ENCODE data around the gene KRT33A.

The KRT33A gene

GRCh38 chr17:41326173-41327145 lies 24.2 kb downstream of the KRT33A start:
- no peak for TF ChIP-seq CTCF (IDR thresholded peaks at IDR 0.05; ENCODE audit: control extremely low read depth, extremely low read depth, low read depth, missing control alignments)
- DNase-seq (ENCODE audit: extremely low spot score): no peak
- ChIA-PET CTCF (no interaction called here), POLR2A (no interaction called here)

- ChIA-PET CTCF (no interaction called here), POLR2A (no interaction called here)
- DNase-seq (ENCODE audit: extremely low spot score): no peak
- no peak for TF ChIP-seq CTCF (IDR thresholded peaks at IDR 0.05; ENCODE audit: control extremely low read depth, extremely low read depth, low read depth, missing control alignments)
Observed at GRCh38 chr17:41325611-41326010, 25.0 kb downstream of the KRT33A start.

- DNase-seq (ENCODE audit: extremely low spot score): no peak
- CTCF ChIA-PET: no interaction called here
- no peak for TF ChIP-seq CTCF (IDR thresholded peaks at IDR 0.05; ENCODE audit: control extremely low read depth, extremely low read depth, low read depth, missing control alignments)
- POLR2A ChIA-PET: no interaction called here
Observed at GRCh38 chr17:41325126-41325525, 25.5 kb downstream of the KRT33A start.

DNA sequence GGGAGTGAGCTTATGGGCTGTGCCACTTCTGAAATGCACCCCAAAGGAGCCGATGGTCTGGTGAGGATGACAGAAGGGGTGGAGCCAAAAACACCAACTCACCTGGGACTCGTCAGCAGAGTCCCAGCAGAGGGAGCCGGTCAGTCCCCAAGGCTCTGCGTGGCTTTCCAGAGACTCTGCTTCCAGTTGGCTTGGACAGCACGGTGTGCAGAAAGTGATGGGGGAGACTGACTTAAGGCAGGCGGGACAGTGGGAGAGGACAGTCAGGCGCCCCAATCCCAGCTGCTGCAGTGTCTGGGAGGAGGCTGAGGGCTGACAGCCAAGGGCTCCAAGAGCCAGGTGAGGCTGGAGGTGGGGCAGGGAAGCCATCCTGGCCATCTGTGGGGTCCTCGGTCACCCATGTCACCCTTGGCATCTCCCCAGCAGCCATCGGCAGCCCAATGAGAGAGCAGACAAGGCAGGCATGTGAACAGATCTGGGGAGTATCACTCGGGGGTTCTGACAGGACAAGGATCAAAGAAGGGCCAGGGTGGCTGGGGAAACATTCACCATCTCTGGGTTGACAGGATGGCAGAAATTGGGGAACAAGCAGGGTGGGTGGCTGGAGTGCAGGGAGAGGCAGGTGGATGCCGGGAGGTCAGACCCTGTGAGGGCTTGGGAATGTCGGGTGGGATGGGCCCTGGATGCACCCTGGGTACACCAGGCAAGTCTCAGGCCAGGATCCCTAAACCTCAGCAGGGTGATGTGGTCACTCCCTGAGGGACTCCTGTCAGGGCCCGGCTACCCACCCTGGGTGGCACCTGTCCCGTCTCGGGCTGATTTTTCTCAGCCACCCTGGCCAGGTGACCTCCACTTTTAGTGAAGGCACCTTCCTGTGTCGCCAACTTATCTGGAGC lies 26.2 kb downstream of the KRT33A start:
- CTCF ChIA-PET: no interaction called here
- POLR2A ChIA-PET: no interaction called here
- TF ChIP-seq CTCF (IDR thresholded peaks at IDR 0.05; ENCODE audit: control extremely low read depth, extremely low read depth, low read depth, missing control alignments): no peak
- DNase-seq (ENCODE audit: extremely low spot score): no peak

- no peak for TF ChIP-seq CTCF (IDR thresholded peaks at IDR 0.05; ENCODE audit: control extremely low read depth, extremely low read depth, low read depth, missing control alignments)
- ChIA-PET CTCF (interaction anchor here (0.8 to 2.5 kb wide), 12 partner anchors 9 to 708 kb away, joined by 3 to 11 read pairs (median 3); partner anchors contain the start of genes KRTAP16-1 and KRTAP29-1), POLR2A (no interaction called here)
- DNase-seq (ENCODE audit: extremely low spot score): no peak
Observed at GRCh38 chr17:41322903-41323895, 27.4 kb downstream of the KRT33A start.

Data from GM10248 (cell line).